Measurements from ENCODE around the gene CEMIP.

DNA sequence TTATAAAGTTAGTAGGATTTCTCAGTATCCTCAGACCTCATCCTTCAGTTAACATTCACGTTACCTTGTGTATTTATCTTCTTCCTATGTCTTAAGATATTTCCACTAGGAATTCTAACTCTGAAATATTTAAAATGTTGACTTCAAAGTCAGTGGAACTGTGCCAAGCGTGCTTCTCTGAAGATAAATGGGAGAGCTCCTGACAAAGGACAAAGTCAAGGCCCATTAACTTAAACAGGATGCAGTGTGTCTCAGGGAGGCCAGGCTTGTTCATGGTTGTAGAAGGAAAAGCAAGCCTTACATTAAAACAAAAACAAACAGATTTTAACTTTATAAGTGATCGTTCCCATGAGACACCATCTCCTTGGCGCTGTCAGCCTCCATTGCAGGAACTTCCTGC, 42.6 kb upstream of the CEMIP start:
- TF ChIP-seq, protein P1, sequence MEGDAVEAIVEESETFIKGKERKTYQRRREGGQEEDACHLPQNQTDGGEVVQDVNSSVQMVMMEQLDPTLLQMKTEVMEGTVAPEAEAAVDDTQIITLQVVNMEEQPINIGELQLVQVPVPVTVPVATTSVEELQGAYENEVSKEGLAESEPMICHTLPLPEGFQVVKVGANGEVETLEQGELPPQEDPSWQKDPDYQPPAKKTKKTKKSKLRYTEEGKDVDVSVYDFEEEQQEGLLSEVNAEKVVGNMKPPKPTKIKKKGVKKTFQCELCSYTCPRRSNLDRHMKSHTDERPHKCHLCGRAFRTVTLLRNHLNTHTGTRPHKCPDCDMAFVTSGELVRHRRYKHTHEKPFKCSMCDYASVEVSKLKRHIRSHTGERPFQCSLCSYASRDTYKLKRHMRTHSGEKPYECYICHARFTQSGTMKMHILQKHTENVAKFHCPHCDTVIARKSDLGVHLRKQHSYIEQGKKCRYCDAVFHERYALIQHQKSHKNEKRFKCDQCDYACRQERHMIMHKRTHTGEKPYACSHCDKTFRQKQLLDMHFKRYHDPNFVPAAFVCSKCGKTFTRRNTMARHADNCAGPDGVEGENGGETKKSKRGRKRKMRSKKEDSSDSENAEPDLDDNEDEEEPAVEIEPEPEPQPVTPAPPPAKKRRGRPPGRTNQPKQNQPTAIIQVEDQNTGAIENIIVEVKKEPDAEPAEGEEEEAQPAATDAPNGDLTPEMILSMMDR (IDR thresholded peaks at IDR 0.05; ENCODE audit: low read length): no peak
- TF ChIP-seq EZH2phosphoT487 (IDR thresholded peaks at IDR 0.05; ENCODE audit: low read length): no peak

All from MM.1S (cell line).